Right lobe of liver (tissue), 6 donors: ENCODE measurements around the gene AKTIP. TPM values are rescaled to one million over a fixed set of nuclear protein-coding genes. Genes with fewer than 3 reads are reported as not detected.

Experiments used
- ATAC-seq, 4 donors: fragments of 200-7000 bp; cut with Tn5 transposase; one replicate each; pipeline ENCODE4 v1.9.1; 2020; ENCODE audit warnings: mild to moderate bottlenecking in 4 of 4, moderate library complexity in 4 of 4
- DNase-seq, 3 donors: peaks; one replicate each; pipeline ENCODE4 v3.0.0-alpha.2; 2020
- H3K27ac ChIP-seq, 3 donors: fragments of 200-600 bp; one replicate each; pipeline ENCODE4 v1.8.0; 2022
- H3K27me3 ChIP-seq, 2 donors: fragments of 200-600 bp; one replicate each; pipeline ENCODE4 v1.8.0; 2022
- H3K36me3 ChIP-seq, 4 donors: fragments of 200-600 bp; sonication (generic) in 1 of 4; one replicate each; pipeline versions ENCODE4 v1.5.1 to v1.8.0; 2017 to 2022; ENCODE audit warnings: control low read depth in 1 of 4
- H3K4me1 ChIP-seq, 4 donors: fragments of 200-600 bp; sonication (generic) in 1 of 4; one replicate each; pipeline versions ENCODE4 v1.5.1 to v1.8.0; 2017 to 2022; ENCODE audit warnings: control low read depth in 1 of 4
- H3K4me3 ChIP-seq, 3 donors: fragments of 200-600 bp; one replicate each; pipeline ENCODE4 v1.8.0; 2022
- H3K9me3 ChIP-seq, 4 donors: fragments of 200-600 bp; sonication (generic) in 1 of 4; one replicate each; pipeline versions ENCODE4 v1.5.1 to v1.8.0; 2017 to 2022; ENCODE audit warnings: control low read depth in 1 of 4
- CTCF ChIP-seq, 4 donors: fragments of 200-600 bp in 3 of 4; fragments of 450-650 bp in 1 of 4; IDR thresholded peaks; one replicate each; pipeline versions ENCODE4 v1.5.1 to v1.8.0; 2016 to 2022; ENCODE audit warnings: antibody characterized with exemption in 4 of 4, mild to moderate bottlenecking in 2 of 4
- POLR2A ChIP-seq: fragments of 450-650 bp; IDR thresholded peaks from one replicate; pipeline ENCODE4 v1.6.1; 2017; ENCODE audit warnings: antibody characterized with exemption, mild to moderate bottlenecking
- WGBS: methylation state at CpG from one replicate; pipeline ENCODE4 v1.1.6; 2018; ENCODE audit warnings: low coverage, low lambda C conversion rate; ENCODE audit not compliant: insufficient coverage; ENCODE audit errors: missing lambda C conversion rate; 5-methylcytosine and 5-hydroxymethylcytosine counted together
- intact Hi-C, 2 donors: fragments of 100-400 bp; cut with DNase I; formaldehyde crosslinking; loops; one replicate each; pipeline versions ENCODE4 v1.11.2 to v1.14.1; 2022
- total RNA-seq, 6 experiments: library from RNA; depleted of rRNA in 2 of 6; stranded (reverse); fragments of >200 nt in 2 of 6; fragmentation: NEBNext Ultra II Directional in 3 of 6; extraction: Animal tissue kit (Norgen Biotek cat#: 25700) in 3 of 6; gene quantifications; one replicate each; pipeline versions ENCODE4 v1.1.0 to v1.2.4, GENCODE V29; 2016 to 2023
- donor health status: DM: no; HTN: yes; CAD: no.
- donor health status: DM: no; HTN: no; CAD: no.
- donor health status: DM: no; HTN: no; CAD: no.
- donor health status: DM: no; HTN: yes; CAD: no.
- donor health status: DM: no; HTN: yes; CAD: no.

AKTIP gene
- total RNA-seq, 6 experiments from 2014 or later, result 23.3 to 42.4 (median 26.5) TPM

- TF ChIP-seq POLR2A, result no peak
- TF ChIP-seq CTCF (IDR thresholded peaks at IDR 0.05), result no peak
- H3K9me3 ChIP-seq, result no peaks in the 10 kb centered on the region
- no peaks in the 10 kb centered on the region for H3K36me3 ChIP-seq
- DNase-seq (no peak), ATAC-seq (no peak)
- H3K27me3 ChIP-seq, result no peaks in the 10 kb centered on the region
- no peaks in the 10 kb centered on the region for H3K4me1 ChIP-seq
- WGBS, result 96% methylated on average over 2 of the region's 2 CpGs
- no peak overlapping the region for H3K27ac ChIP-seq
- no peak overlapping the region for H3K4me3 ChIP-seq
- intact Hi-C loops, result no loop called here
Measured at GRCh38 chr16:53534206-53534605, 31.2 kb upstream of the AKTIP start.

- intact Hi-C loops, result no loop called here
- DNase-seq (no peak), ATAC-seq (no peak)
- no peaks in the 10 kb centered on the region for H3K27me3 ChIP-seq
- H3K9me3 ChIP-seq, result no peaks in the 10 kb centered on the region
- H3K36me3 ChIP-seq, result no peaks in the 10 kb centered on the region
- no peak overlapping the region for H3K4me3 ChIP-seq
- no peak overlapping the region for H3K27ac ChIP-seq
- no peak for TF ChIP-seq CTCF (IDR thresholded peaks at IDR 0.05)
- TF ChIP-seq POLR2A, result no peak
- WGBS, result 60% methylated on average over 1 of the region's 1 CpG
- no peaks in the 10 kb centered on the region for H3K4me1 ChIP-seq
Measured at GRCh38 chr16:53530741-53531140, 27.7 kb upstream of the AKTIP start.

GRCh38 chr16:53530046-53530445 is 27.0 kb upstream of the AKTIP start:
- DNase-seq, result no peak
- 59% methylated on average over 2 of the region's 10 CpGs for WGBS

GRCh38 chr16:53529513-53529912 is 26.5 kb upstream of the AKTIP start:
- Histone ChIP-seq H3K9me3 (no peaks in the 10 kb centered on the region), H3K4me1 (no peaks in the 10 kb centered on the region), H3K4me3 (no peak overlapping the region), H3K27me3 (no peaks in the 10 kb centered on the region), H3K36me3 (no peaks in the 10 kb centered on the region), H3K27ac (no peak overlapping the region)
- WGBS, result 88% methylated on average over 14 of the region's 14 CpGs
- intact Hi-C loops, result no loop called here
- TF ChIP-seq CTCF (IDR thresholded peaks at IDR 0.05), result no peak
- TF ChIP-seq POLR2A, result no peak
- DNase-seq (no peak), ATAC-seq (no peak)

More at GRCh38 chr16:53530046-53530445, 27.0 kb upstream of the AKTIP start:
- intact Hi-C loops, result no loop called here
- Histone ChIP-seq H3K27me3 (no peaks in the 10 kb centered on the region), H3K36me3 (no peaks in the 10 kb centered on the region), H3K4me3 (no peak overlapping the region), H3K4me1 (no peaks in the 10 kb centered on the region), H3K9me3 (no peaks in the 10 kb centered on the region), H3K27ac (no peak overlapping the region)
- no peak for TF ChIP-seq POLR2A
- no peak for TF ChIP-seq CTCF (IDR thresholded peaks at IDR 0.05)
- no peak for ATAC-seq

GRCh38 chr16:53528797-53529196 is 25.8 kb upstream of the AKTIP start:
- intact Hi-C loops, result no loop called here
- no peaks in the 10 kb centered on the region for H3K36me3 ChIP-seq
- ATAC-seq, result no peak
- no peak for DNase-seq
- WGBS, result no CpG with 5 or more reads among the region's 6 CpGs
- no peak overlapping the region for H3K4me3 ChIP-seq
- H3K9me3 ChIP-seq, result no peaks in the 10 kb centered on the region
- H3K27me3 ChIP-seq, result no peaks in the 10 kb centered on the region
- H3K27ac ChIP-seq, result no peak overlapping the region
- H3K4me1 ChIP-seq, result no peaks in the 10 kb centered on the region
- TF ChIP-seq CTCF (IDR thresholded peaks at IDR 0.05), result no peak
- TF ChIP-seq POLR2A, result no peak
